SK-N-SH treated with all-trans-retinoic acid at 6 μM for 48 hours (cell line): ENCODE data around the gene BEST1.

Source experiments
- ATAC-seq: fragments of 200-7000 bp; cut with Tn5 transposase; 3 replicates; pipeline ENCODE4 v1.9.1; 2020; ENCODE audit warnings: mild to moderate bottlenecking, moderate library complexity
- ARNTL ChIP-seq: fragments of 450-650 bp; formaldehyde crosslinking; IDR thresholded peaks from 2 replicates; pipeline ENCODE4 v1.5.0; 2020; ENCODE audit warnings: low read depth, mild to moderate bottlenecking, moderate library complexity, borderline replicate concordance
- BACH2 ChIP-seq: fragments of 250-450 bp; sonication (Bioruptor Pico); IDR thresholded peaks from 2 replicates; pipeline ENCODE4 v1.9.0; 2021; ENCODE audit warnings: mild to moderate bottlenecking, borderline replicate concordance
- CSDC2 ChIP-seq: fragments of 250-450 bp; sonication (Bioruptor Pico); IDR thresholded peaks from 2 replicates; pipeline ENCODE4 v1.5.0; 2020; ENCODE audit warnings: mild to moderate bottlenecking, moderate library complexity
- ESRRG ChIP-seq: fragments of 250-450 bp; sonication (Bioruptor Pico); IDR thresholded peaks from 2 replicates; pipeline ENCODE4 v1.6.1; 2021; ENCODE audit warnings: mild to moderate bottlenecking
- GLIS3 ChIP-seq: fragments of 250-450 bp; sonication (Bioruptor Pico); IDR thresholded peaks from 2 replicates; pipeline ENCODE4 v1.5.0; 2020; ENCODE audit warnings: mild to moderate bottlenecking, moderate library complexity
- ISL1 ChIP-seq: fragments of 250-450 bp; sonication (Bioruptor Pico); IDR thresholded peaks from 2 replicates; pipeline ENCODE4 v2.1.2; 2022; ENCODE audit warnings: mild to moderate bottlenecking, moderate library complexity
- OSR1 ChIP-seq: fragments of 250-450 bp; sonication (Bioruptor Pico); IDR thresholded peaks from 2 replicates; pipeline ENCODE4 v1.8.0; 2022; ENCODE audit warnings: moderate library complexity, mild to moderate bottlenecking, inconsistent platforms
- POU6F1 ChIP-seq: fragments of 250-450 bp; sonication (Bioruptor Pico); IDR thresholded peaks from 2 replicates; pipeline ENCODE4 v1.8.0; 2021; ENCODE audit warnings: low read depth, mild to moderate bottlenecking, moderate library complexity, borderline replicate concordance
- PPARA ChIP-seq: fragments of 250-450 bp; sonication (Bioruptor Pico); IDR thresholded peaks from 2 replicates; pipeline ENCODE4 v1.5.0; 2020; ENCODE audit warnings: mild to moderate bottlenecking, borderline replicate concordance
- RARB ChIP-seq: fragments of 250-450 bp; sonication (Bioruptor Pico); IDR thresholded peaks from 2 replicates; pipeline ENCODE4 v1.8.0; 2021; ENCODE audit warnings: mild to moderate bottlenecking, moderate library complexity
- SNAI2 ChIP-seq: fragments of 250-450 bp; sonication (Bioruptor Pico); IDR thresholded peaks from 2 replicates; pipeline ENCODE4 v1.5.0; 2020; ENCODE audit warnings: mild to moderate bottlenecking, moderate library complexity
- TCF4 ChIP-seq: fragments of 250-450 bp; sonication (Bioruptor Pico); IDR thresholded peaks from 2 replicates; pipeline ENCODE4 v1.8.0; 2021; ENCODE audit warnings: mild to moderate bottlenecking, moderate library complexity, borderline replicate concordance
- TSHZ2 ChIP-seq: fragments of 250-450 bp; sonication (Bioruptor Pico); IDR thresholded peaks from 2 replicates; pipeline ENCODE4 v1.5.0; 2020; ENCODE audit warnings: mild to moderate bottlenecking, moderate library complexity
- ZC3H10 ChIP-seq: fragments of 250-450 bp; sonication (Bioruptor Pico); IDR thresholded peaks from 2 replicates; pipeline ENCODE4 v1.5.1; 2021; ENCODE audit warnings: mild to moderate bottlenecking, moderate library complexity
- ZFP3 ChIP-seq: fragments of 250-450 bp; sonication (Bioruptor Pico); IDR thresholded peaks from 2 replicates; pipeline ENCODE4 v1.5.0; 2020; ENCODE audit warnings: mild to moderate bottlenecking, moderate library complexity
- ZFP30 ChIP-seq: fragments of 450-650 bp; formaldehyde crosslinking; IDR thresholded peaks from 2 replicates; pipeline ENCODE4 v1.5.0; 2022; ENCODE audit warnings: mild to moderate bottlenecking, moderate library complexity
- ZNF565 ChIP-seq: fragments of 450-650 bp; formaldehyde crosslinking; conservative IDR thresholded peaks from 2 replicates; pipeline ENCODE4 v1.5.0; 2020; ENCODE audit warnings: low read depth, mild to moderate bottlenecking, moderate library complexity
- ZNF70 ChIP-seq: fragments of 450-650 bp; formaldehyde crosslinking; IDR thresholded peaks from 2 replicates; pipeline ENCODE4 v1.5.0; 2020; ENCODE audit warnings: mild to moderate bottlenecking, moderate library complexity
- ZNF8 ChIP-seq: fragments of 450-650 bp; formaldehyde crosslinking; IDR thresholded peaks from 2 replicates; pipeline ENCODE4 v1.5.0; 2020; ENCODE audit warnings: mild to moderate bottlenecking, moderate library complexity
- TF ChIP-seq, protein P1 (sequence below): fragments of 250-450 bp; sonication (Bioruptor Pico); IDR thresholded peaks from 2 replicates; pipeline ENCODE4 v1.5.1; 2020; ENCODE audit warnings: low read depth, mild to moderate bottlenecking, moderate library complexity
- TF ChIP-seq, protein P2 (sequence below): fragments of 250-450 bp; sonication (Bioruptor Pico); IDR thresholded peaks from 2 replicates; pipeline ENCODE4 v1.8.0; 2020; ENCODE audit warnings: mild to moderate bottlenecking, moderate library complexity, borderline replicate concordance

Gene BEST1

GRCh38 chr11:61969838-61970662, 19.9 kb downstream of the BEST1 start:
- TF ChIP-seq, protein P1, sequence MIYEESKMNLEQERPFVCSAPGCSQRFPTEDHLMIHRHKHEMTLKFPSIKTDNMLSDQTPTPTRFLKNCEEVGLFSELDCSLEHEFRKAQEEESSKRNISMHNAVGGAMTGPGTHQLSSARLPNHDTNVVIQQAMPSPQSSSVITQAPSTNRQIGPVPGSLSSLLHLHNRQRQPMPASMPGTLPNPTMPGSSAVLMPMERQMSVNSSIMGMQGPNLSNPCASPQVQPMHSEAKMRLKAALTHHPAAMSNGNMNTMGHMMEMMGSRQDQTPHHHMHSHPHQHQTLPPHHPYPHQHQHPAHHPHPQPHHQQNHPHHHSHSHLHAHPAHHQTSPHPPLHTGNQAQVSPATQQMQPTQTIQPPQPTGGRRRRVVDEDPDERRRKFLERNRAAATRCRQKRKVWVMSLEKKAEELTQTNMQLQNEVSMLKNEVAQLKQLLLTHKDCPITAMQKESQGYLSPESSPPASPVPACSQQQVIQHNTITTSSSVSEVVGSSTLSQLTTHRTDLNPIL (CRISPR knock-in tag), result no peak
- no peak for TF ChIP-seq OSR1
- TF ChIP-seq, all 23 proteins: peak for 0
- ATAC-seq, result no peak

DNA sequence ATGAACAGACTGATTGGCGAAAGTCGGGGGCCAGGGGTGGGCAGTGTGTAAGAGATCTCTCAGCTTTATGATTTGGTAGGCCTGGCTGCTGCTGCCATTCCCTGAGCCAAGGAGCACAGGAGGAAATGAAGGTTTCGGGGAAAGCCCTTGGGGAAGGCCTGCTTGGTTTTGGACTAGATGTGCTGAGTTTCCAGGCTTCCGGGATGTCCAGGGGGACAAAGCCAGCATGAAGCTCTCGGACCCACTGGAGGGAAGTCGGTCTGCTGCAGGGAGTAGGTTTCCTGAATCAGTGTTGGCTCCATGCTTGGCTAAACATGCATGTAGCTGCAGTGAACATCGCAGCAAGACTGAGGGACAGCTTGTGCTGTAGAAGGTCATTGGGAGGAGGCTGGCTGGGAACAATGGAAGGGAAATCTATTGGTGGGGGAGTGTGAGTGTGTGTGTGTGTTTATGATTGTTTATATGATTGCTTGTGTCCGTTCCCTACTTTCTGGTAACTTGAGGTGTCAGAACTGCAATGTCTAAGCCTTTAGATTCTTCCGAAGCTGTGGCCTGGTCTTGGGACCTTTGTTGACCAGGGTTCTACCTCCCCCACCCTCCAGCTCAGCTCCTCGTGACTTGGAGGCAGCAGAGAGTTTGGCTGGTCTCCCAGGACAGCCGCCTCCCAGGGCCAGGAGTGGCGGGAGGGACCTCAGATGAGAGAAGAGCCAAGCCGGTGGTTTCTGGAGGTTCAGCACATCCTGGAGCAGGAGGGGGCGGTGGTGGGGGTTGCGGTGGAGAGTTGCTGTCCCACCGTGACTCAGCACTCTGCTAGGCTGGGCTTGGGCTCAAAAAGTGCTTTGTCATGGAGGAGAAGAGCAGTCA, 21.3 kb downstream of the BEST1 start:
- TF ChIP-seq ESRRG, result no peak
- TF ChIP-seq CSDC2 (CRISPR knock-in tag), result peak; percentile 85; the same call in 1 of the 2 replicates
- no peak for TF ChIP-seq SNAI2 (CRISPR knock-in tag)
- TF ChIP-seq ZNF565, result no peak
- TF ChIP-seq GLIS3, result no peak
- no peak for TF ChIP-seq ARNTL (CRISPR knock-in tag)
- no peak for TF ChIP-seq POU6F1 (CRISPR knock-in tag)
- TF ChIP-seq OSR1, result no peak
- TF ChIP-seq ZC3H10 (CRISPR knock-in tag), result no peak
- TF ChIP-seq, protein P1 (CRISPR knock-in tag), result no peak
- no peak for TF ChIP-seq TCF4 (CRISPR knock-in tag)
- 0 out of 2 replicates have a peak, but pooled peaks have one; percentile 69 for TF ChIP-seq ZFP3 (CRISPR knock-in tag)
- TF ChIP-seq ZNF70 (CRISPR knock-in tag), result no peak
- TF ChIP-seq, protein P2, sequence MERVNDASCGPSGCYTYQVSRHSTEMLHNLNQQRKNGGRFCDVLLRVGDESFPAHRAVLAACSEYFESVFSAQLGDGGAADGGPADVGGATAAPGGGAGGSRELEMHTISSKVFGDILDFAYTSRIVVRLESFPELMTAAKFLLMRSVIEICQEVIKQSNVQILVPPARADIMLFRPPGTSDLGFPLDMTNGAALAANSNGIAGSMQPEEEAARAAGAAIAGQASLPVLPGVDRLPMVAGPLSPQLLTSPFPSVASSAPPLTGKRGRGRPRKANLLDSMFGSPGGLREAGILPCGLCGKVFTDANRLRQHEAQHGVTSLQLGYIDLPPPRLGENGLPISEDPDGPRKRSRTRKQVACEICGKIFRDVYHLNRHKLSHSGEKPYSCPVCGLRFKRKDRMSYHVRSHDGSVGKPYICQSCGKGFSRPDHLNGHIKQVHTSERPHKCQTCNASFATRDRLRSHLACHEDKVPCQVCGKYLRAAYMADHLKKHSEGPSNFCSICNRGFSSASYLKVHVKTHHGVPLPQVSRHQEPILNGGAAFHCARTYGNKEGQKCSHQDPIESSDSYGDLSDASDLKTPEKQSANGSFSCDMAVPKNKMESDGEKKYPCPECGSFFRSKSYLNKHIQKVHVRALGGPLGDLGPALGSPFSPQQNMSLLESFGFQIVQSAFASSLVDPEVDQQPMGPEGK (CRISPR knock-in tag), result peak; percentile 11; the same call in 1 of the 2 replicates
- no peak for TF ChIP-seq BACH2 (CRISPR knock-in tag)
- no peak for TF ChIP-seq TSHZ2 (CRISPR knock-in tag)
- TF ChIP-seq RARB, result no peak
- no peak for TF ChIP-seq PPARA (CRISPR knock-in tag)
- peak; percentile 47 for ATAC-seq

DNA sequence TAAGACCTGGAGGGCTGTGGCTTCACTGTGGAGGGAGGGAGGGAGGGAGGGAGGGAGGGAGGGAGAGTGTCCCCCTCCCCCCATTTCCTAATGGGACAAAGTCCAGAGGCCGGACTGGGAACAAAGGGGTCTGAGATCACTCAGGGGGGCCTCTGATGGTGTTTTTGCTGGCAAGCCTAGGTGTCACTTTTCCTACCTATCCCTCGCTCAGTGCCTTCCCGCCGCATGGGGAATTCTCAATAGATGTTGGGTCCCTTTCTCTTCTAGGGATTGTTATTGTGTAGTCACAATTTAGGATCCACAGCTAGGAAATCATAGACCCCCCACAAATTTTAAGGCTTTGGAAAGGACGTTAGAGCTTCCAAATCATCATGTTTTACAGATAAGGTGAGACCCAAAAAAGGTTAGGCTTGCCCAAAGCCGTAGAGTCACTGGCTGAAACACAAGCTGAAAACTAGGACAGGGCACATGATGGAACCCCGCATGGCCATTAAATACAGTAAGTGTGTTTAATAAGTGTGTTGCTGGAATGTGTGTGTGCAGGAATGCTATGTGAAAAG, 22.0 kb downstream of the BEST1 start:
- no peak for TF ChIP-seq ZNF565
- no peak for TF ChIP-seq ZFP30 (CRISPR knock-in tag)
- no peak for TF ChIP-seq PPARA (CRISPR knock-in tag)
- TF ChIP-seq ZNF8, result no peak
- TF ChIP-seq, protein P2 (CRISPR knock-in tag), result 0 out of 2 replicates have a peak, but pooled peaks have one; percentile 10
- 0 out of 2 replicates have a peak, but pooled peaks have one; percentile 9 for TF ChIP-seq ISL1 (CRISPR knock-in tag)
- 0 out of 2 replicates have a peak, but pooled peaks have one; percentile 33 for TF ChIP-seq SNAI2 (CRISPR knock-in tag)
- ATAC-seq, result no peak
